SK-N-SH (cell line): ENCODE results near the gene PPP2R1B. TPM values are rescaled to one million over a fixed set of nuclear protein-coding genes. Genes with fewer than 3 reads are reported as not detected.
A peak's percentile ranks its signal among the peaks of the same experiment; 100 is the strongest.

ENCODE experiments used
- CTCF ChIA-PET: fragments of 300-600, 350-600 bp; formaldehyde crosslinking; extraction: SDS; loops from one replicate; lab custom pipeline; 2021; lab: Yijun Ruan, JAX
- POLR2A ChIA-PET: fragments of 350-600 bp; sonication (Branson Sonifier 250); formaldehyde crosslinking; extraction: SDS; loops from one replicate; lab custom pipeline; 2020; ENCODE audit warnings: antibody characterized with exemption, inconsistent platforms; lab: Yijun Ruan, JAX
- DNase-seq: peaks from one replicate; pipeline ENCODE4 v3.0.0; 2012
- H2AFZ ChIP-seq: fragments of 200-600 bp; sonication (generic); 2 replicates; pipeline ENCODE4 v1.8.1; 2016; ENCODE audit warnings: antibody characterized with exemption, mild to moderate bottlenecking, low read depth
- H3F3A ChIP-seq: fragments of 200-600 bp; sonication (generic); replicated peaks from 2 replicates; pipeline ENCODE3; 2016; ENCODE audit warnings: antibody characterized with exemption, mild to moderate bottlenecking; ENCODE audit not compliant: insufficient read depth
- H3K27ac ChIP-seq, 2 experiments: fragments of 200-500 bp in 1 of 2; fragments of 200-600 bp in 1 of 2; sonication (Bioruptor generic) in 1 of 2; sonication (generic), shearing (Covaris generic) in 1 of 2; 2 replicates each; pipeline versions ENCODE4 v1.5.1 to v1.6.1; 2014 to 2016; ENCODE audit warnings: low read depth in 2 of 2, inconsistent platforms in 1 of 2, low read length in 1 of 2, mild to moderate bottlenecking in 1 of 2, mixed read lengths in 1 of 2
- H3K27me3 ChIP-seq: fragments of 200-600 bp; sonication (generic), shearing (Covaris generic); 2 replicates; pipeline ENCODE4 v1.6.1; 2016; ENCODE audit warnings: mixed run types; ENCODE audit not compliant: insufficient read depth
- H3K36me3 ChIP-seq, 2 experiments: fragments of 200-500 bp in 1 of 2; fragments of 200-600 bp in 1 of 2; sonication (Bioruptor generic) in 1 of 2; sonication (generic) in 1 of 2; replicated peaks in 1 of 2; 2 replicates each; pipeline versions ENCODE3 to v1.5.1; 2014 to 2016; ENCODE audit warnings: low read length in 1 of 2, mild to moderate bottlenecking in 1 of 2; ENCODE audit not compliant: insufficient read depth in 2 of 2, control insufficient read depth in 1 of 2
- H3K4me1 ChIP-seq, 2 experiments: fragments of 200-500 bp in 1 of 2; fragments of 200-600 bp in 1 of 2; sonication (Bioruptor generic) in 1 of 2; sonication (generic), shearing (Covaris generic) in 1 of 2; 2 replicates each; pipeline versions ENCODE4 v1.5.1 to v1.6.1; 2014 to 2016; ENCODE audit warnings: low read depth in 1 of 2, low read length in 1 of 2, mixed run types in 1 of 2; ENCODE audit not compliant: insufficient read depth in 2 of 2, control insufficient read depth in 1 of 2
- H3K4me2 ChIP-seq: fragments of 200-600 bp; sonication (generic), shearing (Covaris generic); 2 replicates; pipeline ENCODE4 v1.6.1; 2017; ENCODE audit warnings: mixed run types
- H3K4me3 ChIP-seq, 2 experiments: fragments of 200-500 bp in 1 of 2; fragments of 200-600 bp in 1 of 2; sonication (Bioruptor generic) in 1 of 2; sonication (generic), shearing (Covaris generic) in 1 of 2; 2 replicates each; pipeline versions ENCODE4 v1.5.1 to v1.8.1; 2014 to 2016; ENCODE audit warnings: low read depth in 2 of 2, inconsistent platforms in 1 of 2, low read length in 1 of 2, mild to moderate bottlenecking in 1 of 2, mixed read lengths in 1 of 2, moderate library complexity in 1 of 2
- H3K79me2 ChIP-seq: fragments of 200-600 bp; sonication (generic); 2 replicates; pipeline ENCODE4 v1.8.1; 2017; ENCODE audit warnings: mild to moderate bottlenecking; ENCODE audit not compliant: insufficient read depth
- H3K9ac ChIP-seq: fragments of 200-600 bp; sonication (generic); 2 replicates; pipeline ENCODE4 v1.6.1; 2017; ENCODE audit warnings: mixed run types
- H3K9me2 ChIP-seq: fragments of 200-600 bp; sonication (generic); 2 replicates; pipeline ENCODE4 v1.6.1; 2017; ENCODE audit warnings: mixed run types
- H3K9me3 ChIP-seq: fragments of 200-600 bp; sonication (generic); 2 replicates; pipeline ENCODE4 v1.6.1; 2017; ENCODE audit warnings: mixed run types, mild to moderate bottlenecking, moderate library complexity
- H4K20me1 ChIP-seq: fragments of 200-600 bp; sonication (generic); 2 replicates; pipeline ENCODE4 v1.6.1; 2017; ENCODE audit warnings: mild to moderate bottlenecking, mixed run types; ENCODE audit not compliant: insufficient read depth
- EP300 ChIP-seq, 2 experiments: IDR thresholded peaks; 2 replicates each; pipeline versions ENCODE4 v1.4.0 to v1.6.1; 2012; ENCODE audit warnings: borderline replicate concordance in 1 of 2, low read depth in 1 of 2, low read length in 1 of 2
- EZH2phosphoT487 ChIP-seq: fragments of 200-600 bp; sonication (generic); IDR thresholded peaks from 2 replicates; pipeline ENCODE4 v1.6.1; 2017; ENCODE audit warnings: low read depth, mixed run types, mild to moderate bottlenecking, antibody characterized with exemption, moderate library complexity, borderline replicate concordance
- FOXM1 ChIP-seq: IDR thresholded peaks from 2 replicates; pipeline ENCODE4 v1.4.0; 2012; ENCODE audit warnings: low read depth, mild to moderate bottlenecking
- GABPA ChIP-seq: IDR thresholded peaks from 2 replicates; pipeline ENCODE4 v1.4.0; 2012; ENCODE audit warnings: low read depth, mild to moderate bottlenecking
- IRF3 ChIP-seq: fragments of 150-350 bp; IDR thresholded peaks from 2 replicates; pipeline ENCODE4 v1.6.1; 2016; ENCODE audit warnings: mild to moderate bottlenecking, low read depth, low read length
- JUND ChIP-seq: IDR thresholded peaks from 2 replicates; pipeline ENCODE4 v1.4.0; 2012
- MAX ChIP-seq: IDR thresholded peaks from 2 replicates; pipeline ENCODE4 v1.4.0; 2012; ENCODE audit warnings: low read depth
- NFIC ChIP-seq: IDR thresholded peaks from 2 replicates; pipeline ENCODE4 v1.4.0; 2012; ENCODE audit warnings: borderline replicate concordance
- PBX3 ChIP-seq: IDR thresholded peaks from 2 replicates; pipeline ENCODE4; 2012
- RAD21 ChIP-seq: IDR thresholded peaks from 2 replicates; pipeline ENCODE4 v1.6.1; 2012; ENCODE audit warnings: mild to moderate bottlenecking, low read length
- REST ChIP-seq: IDR thresholded peaks from 2 replicates; pipeline ENCODE4 v1.6.1; 2012; ENCODE audit warnings: mild to moderate bottlenecking, low read depth, low read length, moderate library complexity
- RFX5 ChIP-seq: IDR thresholded peaks from 2 replicates; pipeline ENCODE4 v1.6.1; 2012; ENCODE audit warnings: mild to moderate bottlenecking, improper control_type of control experiment, low read length
- RXRA ChIP-seq: IDR thresholded peaks from 2 replicates; pipeline ENCODE4 v1.4.0; 2012; ENCODE audit warnings: low read depth, mild to moderate bottlenecking, borderline replicate concordance
- TCF12 ChIP-seq: IDR thresholded peaks from 2 replicates; pipeline ENCODE4 v1.4.0; 2012
- TEAD4 ChIP-seq: IDR thresholded peaks from 2 replicates; pipeline ENCODE4 v1.4.0; 2012; ENCODE audit warnings: mild to moderate bottlenecking, borderline replicate concordance; ENCODE audit not compliant: insufficient read depth
- YY1 ChIP-seq: IDR thresholded peaks from 2 replicates; pipeline ENCODE4 v1.4.0; 2012; ENCODE audit warnings: low read depth, mild to moderate bottlenecking
- ZBTB33 ChIP-seq: IDR thresholded peaks from 2 replicates; pipeline ENCODE4 v1.4.0; 2012; ENCODE audit warnings: low read depth, borderline replicate concordance
- WGBS: methylation state at CpG from one replicate; pipeline ENCODE4 v1.1.6; 2017; ENCODE audit warnings: low lambda C conversion rate; 5-methylcytosine and 5-hydroxymethylcytosine counted together
- polyA plus RNA-seq, 3 experiments: library from polyadenylated mRNA; depleted of rRNA; stranded (reverse); fragments of >200 nt; gene quantifications; 2 replicates each; pipeline ENCODE4 v1.2.3, GENCODE V29; 2012

Gene PPP2R1B
- polyA plus RNA-seq, 1 of the 3 experiments (the other 2 are of a cell fraction) = 25.9 TPM

GRCh38 chr11:111774955-111775710 is 8.9 kb upstream of the PPP2R1B start:
- WGBS = 78% methylated on average over 6 of the region's 6 CpGs
- H3K4me1 ChIP-seq = no peaks in the 10 kb centered on the region; a peak in 1 of 4 replicates
- CTCF ChIA-PET = interaction anchor here (0.9 to 12.5 kb wide), 5 partner anchors 8 to 189 kb away, joined by 3 to 184 read pairs (median 61); partner anchors contain the start of genes PPP2R1B and SIK2
- no peaks in the 10 kb centered on the region for H4K20me1 ChIP-seq
- H3K4me3 ChIP-seq = no peak overlapping the region
- H3K36me3 ChIP-seq = no peaks in the 10 kb centered on the region
- DNase-seq = no peak
- POLR2A ChIA-PET = no interaction called here
- H3K79me2 ChIP-seq = no peaks in the 10 kb centered on the region
- H3K9me3 ChIP-seq = no peaks in the 10 kb centered on the region
- TF ChIP-seq TCF12 (0 out of 2 replicates have a peak, but pooled peaks have one; percentile 28), NFIC (peak; percentile 37), REST (no peak)
- no peaks in the 10 kb centered on the region for H3K9me2 ChIP-seq
- no peaks in the 10 kb centered on the region for H3K27me3 ChIP-seq
- no peak overlapping the region; the same call in 1 of the 2 replicates for H2AFZ ChIP-seq
- 0 out of 2 replicates have a peak overlapping the region, but pooled peaks have one; percentile 3 for H3K4me2 ChIP-seq
- peaks cover 16% of the 10 kb centered on the region for H3F3A ChIP-seq
- H3K27ac ChIP-seq = peak overlapping the region in 1 of 2 experiments; percentile 32; a peak in 1 of 4 replicates
- H3K9ac ChIP-seq = no peak overlapping the region

- H3K4me1 ChIP-seq = no peaks in the 10 kb centered on the region; a peak in 1 of 4 replicates
- no peaks in the 10 kb centered on the region for H3K36me3 ChIP-seq
- H3K27me3 ChIP-seq = no peaks in the 10 kb centered on the region
- H3K9me3 ChIP-seq = no peaks in the 10 kb centered on the region
- peaks cover 16% of the 10 kb centered on the region for H3F3A ChIP-seq
- no peak overlapping the region for H3K9ac ChIP-seq
- CTCF ChIA-PET = interaction anchor here (12.5 kb wide), 1 partner anchor 170 kb away, joined by 184 read pairs; the partner anchor contains the start of gene SIK2
- H3K4me2 ChIP-seq = no peak overlapping the region
- 87% methylated on average over 2 of the region's 2 CpGs for WGBS
- no peak overlapping the region for H3K27ac ChIP-seq
- no peak for DNase-seq
- no peaks in the 10 kb centered on the region for H4K20me1 ChIP-seq
- H2AFZ ChIP-seq = no peak overlapping the region
- H3K4me3 ChIP-seq = no peak overlapping the region
- H3K79me2 ChIP-seq = no peaks in the 10 kb centered on the region
- POLR2A ChIA-PET = no interaction called here
- H3K9me2 ChIP-seq = no peaks in the 10 kb centered on the region
- TF ChIP-seq EP300 (IDR thresholded peaks at IDR 0.05; ENCODE audit: borderline replicate concordance in 1 of 2, low read depth in 1 of 2, low read length in 1 of 2) = no peak
- TF ChIP-seq RFX5 = no peak
- no peak for TF ChIP-seq YY1
- no peak for TF ChIP-seq FOXM1
- TF ChIP-seq IRF3 = no peak
- no peak for TF ChIP-seq PBX3
- no peak for TF ChIP-seq TCF12
- TF ChIP-seq ZBTB33 = no peak
- TF ChIP-seq MAX = no peak
- TF ChIP-seq RXRA = no peak
- no peak for TF ChIP-seq JUND
- TF ChIP-seq RAD21 = no peak
- no peak for TF ChIP-seq EZH2phosphoT487
- TF ChIP-seq TEAD4 = no peak
- no peak for TF ChIP-seq GABPA
These were observed 6.3 kb upstream of the PPP2R1B start for GRCh38 chr11:111772535-111772934.
